GM21367 (cell line): ENCODE measurements around the gene KLHDC9.

ENCODE experiments used
- ATAC-seq: cut with Tn5 transposase; IDR thresholded peaks from one replicate; pipeline ENCODE4 v1.9.1; 2021; ENCODE audit not compliant: unreplicated experiment

KLHDC9 gene

GRCh38 chr1:161131523-161132409 is 33.6 kb downstream of the KLHDC9 start:
- ATAC-seq = no peak

DNA sequence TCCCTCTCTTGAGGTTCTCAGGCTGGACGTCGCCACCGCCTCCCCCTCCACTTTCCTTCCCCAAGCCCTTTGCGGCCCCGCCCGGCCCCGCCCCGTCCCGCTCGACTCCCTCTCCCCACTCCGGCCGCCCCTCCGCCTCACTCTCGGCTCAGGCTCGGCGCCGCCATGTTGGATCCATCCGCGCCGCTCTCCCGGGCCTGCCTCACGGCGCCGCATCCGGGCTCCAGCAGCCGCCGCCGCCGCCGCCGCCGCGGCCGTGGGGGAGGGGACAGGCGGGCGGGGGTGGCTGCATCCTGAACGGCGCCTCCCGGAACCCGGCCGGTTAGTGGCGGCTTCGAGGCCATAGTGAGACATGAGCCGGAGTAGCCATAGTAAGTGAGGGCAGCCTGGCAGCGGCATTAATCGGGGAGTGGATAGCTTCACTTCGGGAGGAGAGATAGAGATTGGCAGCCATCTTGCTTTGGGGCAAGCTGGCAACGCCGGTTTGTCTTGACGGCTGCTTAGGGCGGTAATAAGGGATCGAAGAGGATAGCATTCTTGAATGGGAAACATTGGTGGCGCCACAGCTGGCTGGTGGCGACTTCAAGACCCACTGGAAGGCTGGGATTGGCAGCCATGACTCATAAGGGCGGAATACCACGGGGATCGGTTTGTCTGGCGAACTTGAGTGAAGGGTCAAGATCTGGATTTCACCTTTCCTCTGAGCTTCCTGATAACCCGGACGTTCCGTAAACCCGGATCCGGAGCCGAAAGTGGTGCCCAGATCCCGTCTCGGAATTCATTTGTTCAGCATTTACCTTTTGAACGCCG is 34.5 kb downstream of the KLHDC9 start, which contains the start of gene DEDD:
Gene DEDD (minus strand): TSS at position 258 of the 810 bp plus-strand sequence. CDS start 8,205 bp downstream, outside the sequence.
- peak; percentile 89 for ATAC-seq

- ATAC-seq = no peak
Observed at GRCh38 chr1:161133220-161133740, 35.1 kb downstream of the KLHDC9 start.

- ATAC-seq = no peak
Observed at GRCh38 chr1:161137881-161138280, 39.7 kb downstream of the KLHDC9 start.

- no peak for ATAC-seq
Observed at GRCh38 chr1:161138431-161138830, 40.3 kb downstream of the KLHDC9 start.

DNA sequence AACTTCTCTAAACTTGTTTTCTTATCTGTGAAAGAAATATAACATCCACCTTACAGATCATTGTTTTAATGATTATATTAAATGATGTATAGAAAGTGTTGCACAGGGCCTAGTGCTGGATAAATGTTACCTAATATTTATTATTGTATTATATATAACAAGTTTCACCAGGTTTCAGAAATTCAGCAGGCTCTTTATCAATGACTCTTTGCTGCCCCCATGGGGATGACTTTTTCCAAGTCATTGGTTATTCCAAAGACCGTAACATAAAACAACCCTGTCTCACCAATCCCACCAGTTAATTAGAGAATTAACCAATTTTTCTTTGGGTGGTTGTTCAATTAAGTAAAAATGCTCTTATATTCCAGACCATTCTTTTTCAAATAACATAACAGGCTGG is 41.6 kb downstream of the KLHDC9 start:
- ATAC-seq = no peak

DNA sequence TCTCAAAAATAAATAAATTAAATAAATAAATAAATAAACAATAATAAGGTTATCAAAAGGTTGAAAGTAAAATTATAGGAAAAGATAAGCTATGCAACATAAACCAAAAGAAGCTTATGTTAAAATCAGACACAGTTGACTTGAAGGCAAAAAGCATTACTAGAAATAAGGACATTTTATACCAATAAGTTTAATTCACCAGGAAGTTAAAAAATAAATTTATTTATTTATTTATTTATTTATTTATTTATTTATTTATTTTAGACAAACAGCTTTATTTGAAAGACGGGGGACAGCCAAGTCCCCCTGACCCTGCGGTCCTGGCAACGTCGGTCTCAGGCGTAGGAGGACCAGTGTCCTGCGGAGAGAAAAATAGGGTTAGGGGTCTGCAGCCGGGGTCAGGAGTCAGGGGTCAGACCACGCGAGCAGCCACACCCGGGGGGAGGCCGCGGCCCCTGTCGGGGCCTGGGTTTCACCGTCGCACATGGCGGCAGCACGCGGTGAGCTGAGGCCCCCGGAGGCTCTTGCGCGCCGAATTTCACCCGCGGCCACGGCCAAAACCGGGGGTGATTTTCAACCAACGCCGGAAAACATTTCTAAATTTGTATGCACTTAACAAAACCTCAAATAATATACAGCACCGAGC is 42.7 kb downstream of the KLHDC9 start:
- ATAC-seq = no peak

- ATAC-seq = no peak
Observed at GRCh38 chr1:161145832-161146231, 47.7 kb downstream of the KLHDC9 start.
